Chondrocyte (in vitro differentiated cells): ENCODE measurements around the gene ADORA3. TPM values are rescaled to one million over a fixed set of nuclear protein-coding genes. Genes with fewer than 3 reads are reported as not detected.

Experiments used
- DNase-seq: peaks from one replicate; pipeline ENCODE4 v3.0.0; 2021; ENCODE audit warnings: mixed read lengths, low spot score
- H3K27ac Mint-ChIP-seq: one replicate; pipeline ENCODE4 v1.8.0; 2021; ENCODE audit warnings: mild to moderate bottlenecking, moderate library complexity, mixed read lengths; ENCODE audit not compliant: unreplicated experiment
- H3K27me3 Mint-ChIP-seq: 2 replicates; pipeline ENCODE4 v1.8.0; 2021; ENCODE audit warnings: low read depth, mixed read lengths
- H3K36me3 Mint-ChIP-seq: 2 replicates; pipeline ENCODE4 v1.8.0; 2021; ENCODE audit warnings: low read depth, mixed read lengths
- H3K4me1 Mint-ChIP-seq: 2 replicates; pipeline ENCODE4 v1.8.0; 2021; ENCODE audit warnings: low read depth, mild to moderate bottlenecking, mixed read lengths
- H3K4me3 Mint-ChIP-seq: one replicate; pipeline ENCODE4 v1.8.0; 2021; ENCODE audit warnings: mild to moderate bottlenecking, moderate library complexity, mixed read lengths; ENCODE audit not compliant: unreplicated experiment
- H3K9me3 Mint-ChIP-seq: 2 replicates; pipeline ENCODE4 v1.8.0; 2021; ENCODE audit warnings: low read depth, mixed read lengths
- CTCF ChIP-seq: fragments of 200-600 bp; sonication (generic); IDR thresholded peaks from 2 replicates; pipeline ENCODE4 v1.5.0; 2021; ENCODE audit warnings: antibody characterized with exemption, mild to moderate bottlenecking, moderate library complexity
- total RNA-seq: library from RNA; stranded (reverse); gene quantifications from 3 replicates; pipeline ENCODE4 v1.2.1, GENCODE V29; 2021

Gene ADORA3
- total RNA-seq, 1 donor from 2014 or later, result not detected

GRCh38 chr1:111497592-111497991 lies 5.8 kb downstream of the ADORA3 start:
- H3K27me3 Mint-ChIP-seq, result peaks cover 44% of the 10 kb centered on the region
- no peaks in the 10 kb centered on the region for H3K4me1 Mint-ChIP-seq
- TF ChIP-seq CTCF, result no peak
- peaks cover 10% of the 10 kb centered on the region for H3K9me3 Mint-ChIP-seq
- H3K4me3 Mint-ChIP-seq, result no peak overlapping the region
- no peak for DNase-seq
- no peak overlapping the region for H3K27ac Mint-ChIP-seq
- peaks cover 3% of the 10 kb centered on the region for H3K36me3 Mint-ChIP-seq

- no peak for TF ChIP-seq CTCF
- H3K9me3 Mint-ChIP-seq, result peaks cover 10% of the 10 kb centered on the region
- peaks cover 3% of the 10 kb centered on the region for H3K36me3 Mint-ChIP-seq
- H3K27ac Mint-ChIP-seq, result no peak overlapping the region
- DNase-seq, result no peak
- H3K4me3 Mint-ChIP-seq, result no peak overlapping the region
- peaks cover 45% of the 10 kb centered on the region for H3K27me3 Mint-ChIP-seq
- no peaks in the 10 kb centered on the region for H3K4me1 Mint-ChIP-seq
Observed at GRCh38 chr1:111496398-111496797, 7.0 kb downstream of the ADORA3 start.

GRCh38 chr1:111491070-111491469 lies 12.4 kb downstream of the ADORA3 start:
- DNase-seq, result no peak
- Mint-ChIP-seq H3K4me1 (no peaks in the 10 kb centered on the region), H3K4me3 (no peak overlapping the region), H3K9me3 (peaks cover 5% of the 10 kb centered on the region), H3K36me3 (peaks cover 3% of the 10 kb centered on the region), H3K27ac (no peak overlapping the region), H3K27me3 (peaks cover 24% of the 10 kb centered on the region)
- no peak for TF ChIP-seq CTCF

GRCh38 chr1:111490220-111490619 lies 13.2 kb downstream of the ADORA3 start:
- Mint-ChIP-seq H3K4me1 (no peaks in the 10 kb centered on the region), H3K4me3 (no peak overlapping the region), H3K9me3 (peaks cover 5% of the 10 kb centered on the region), H3K27me3 (peaks cover 20% of the 10 kb centered on the region), H3K36me3 (peaks cover 3% of the 10 kb centered on the region), H3K27ac (no peak overlapping the region)
- TF ChIP-seq CTCF, result no peak
- no peak for DNase-seq

- peaks cover 3% of the 10 kb centered on the region for H3K4me1 Mint-ChIP-seq
- H3K9me3 Mint-ChIP-seq, result peaks cover 5% of the 10 kb centered on the region
- DNase-seq, result no peak
- peaks cover 15% of the 10 kb centered on the region for H3K27me3 Mint-ChIP-seq
- no peak overlapping the region for H3K4me3 Mint-ChIP-seq
- H3K27ac Mint-ChIP-seq, result no peak overlapping the region
- H3K36me3 Mint-ChIP-seq, result peaks cover 3% of the 10 kb centered on the region
- no peak for TF ChIP-seq CTCF
Observed at GRCh38 chr1:111489604-111490003, 13.8 kb downstream of the ADORA3 start.
